Fibroblast of mammary gland (primary cell): Measurements from ENCODE around the gene LRRC8E.

Experiments
- DNase-seq: peaks from one replicate; pipeline ENCODE4 v3.0.0-alpha.2; 2010; ENCODE audit warnings: low read depth
- H3K4me3 ChIP-seq: 2 replicates; pipeline ENCODE4 v1.5.1; 2011; ENCODE audit warnings: low read depth, mild to moderate bottlenecking, low read length, moderate library complexity; ENCODE audit not compliant: control insufficient read depth
- CTCF ChIP-seq: conservative IDR thresholded peaks from 2 replicates; pipeline ENCODE4 v1.5.1; 2011; ENCODE audit warnings: low read depth, low read length, inconsistent platforms; ENCODE audit not compliant: control insufficient read depth, insufficient read depth

Gene LRRC8E

GRCh38 chr19:7844405-7844804 is 43.9 kb upstream of the LRRC8E start:
- no peak for TF ChIP-seq CTCF
- DNase-seq = no peak
- H3K4me3 ChIP-seq = no peak overlapping the region

GRCh38 chr19:7844951-7845350 is 43.4 kb upstream of the LRRC8E start:
- no peak for TF ChIP-seq CTCF

GRCh38 chr19:7845390-7846154 is 42.7 kb upstream of the LRRC8E start:
- DNase-seq = no peak
- TF ChIP-seq CTCF = no peak
- no peak overlapping the region for H3K4me3 ChIP-seq

More at GRCh38 chr19:7844951-7845350, 43.4 kb upstream of the LRRC8E start:
- DNase-seq = no peak
- H3K4me3 ChIP-seq = no peak overlapping the region

GRCh38 chr19:7846155-7846646 is 42.1 kb upstream of the LRRC8E start:
- TF ChIP-seq CTCF = no peak
- DNase-seq = no peak

GRCh38 chr19:7847664-7848063 is 40.6 kb upstream of the LRRC8E start:
- TF ChIP-seq CTCF = no peak
- no peak for DNase-seq
- H3K4me3 ChIP-seq = no peak overlapping the region

More at GRCh38 chr19:7846155-7846646, 42.1 kb upstream of the LRRC8E start:
- H3K4me3 ChIP-seq = no peak overlapping the region

GRCh38 chr19:7848779-7849457 is 39.4 kb upstream of the LRRC8E start:
- no peak for DNase-seq
- TF ChIP-seq CTCF = no peak
- H3K4me3 ChIP-seq = no peak overlapping the region
